ENCODE data around the gene SREK1IP1. TPM values are rescaled to one million over a fixed set of nuclear protein-coding genes. Genes with fewer than 3 reads are reported as not detected.

The SREK1IP1 gene
- total RNA-seq: 6.2 and 7.6 TPM in 2 replicates

DNA sequence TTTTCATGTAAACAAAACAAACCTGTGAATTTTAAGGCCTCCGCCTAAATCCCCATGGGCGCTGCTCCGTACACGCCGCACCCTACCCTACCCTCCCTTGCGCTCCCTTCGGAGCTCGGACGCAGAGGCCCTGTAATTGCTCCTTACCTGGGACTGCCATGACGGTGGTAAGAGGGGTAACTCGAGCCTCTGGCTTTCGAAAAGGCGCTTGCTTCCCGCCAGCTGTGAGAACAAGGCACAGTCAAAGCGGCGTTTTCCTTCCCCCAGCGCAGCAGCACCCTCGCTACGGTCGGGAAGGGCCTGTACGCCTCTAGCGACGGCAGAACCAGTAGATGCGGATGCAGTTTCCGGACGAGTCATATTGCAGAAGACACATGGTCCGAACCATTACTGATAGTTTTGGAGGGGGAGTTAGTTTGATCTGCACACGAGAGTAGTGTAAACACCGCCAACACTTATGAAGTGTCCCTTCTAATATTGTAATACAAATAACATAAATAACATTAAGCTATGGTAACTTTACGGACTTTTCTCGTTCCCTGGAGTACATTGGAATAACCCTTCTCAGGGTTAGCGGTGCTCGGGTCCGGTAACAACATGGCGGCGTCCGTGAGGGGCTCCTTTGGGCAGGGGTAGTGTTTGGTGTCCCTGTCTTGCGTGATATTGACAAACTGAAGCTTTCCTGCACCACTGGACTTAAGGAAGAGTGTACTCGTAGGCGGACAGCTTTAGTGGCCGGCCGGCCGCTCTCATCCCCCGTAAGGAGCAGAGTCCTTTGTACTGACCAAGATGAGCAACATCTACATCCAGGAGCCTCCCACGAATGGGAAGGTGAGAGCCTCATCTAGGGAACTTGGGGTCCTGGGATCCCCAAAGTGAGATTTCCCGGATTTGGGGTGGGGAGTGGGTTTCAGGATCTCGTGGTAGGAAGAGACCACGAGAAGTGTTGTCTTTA is at the start of gene SREK1IP1, which contains the start of gene CWC27:
Gene SREK1IP1, minus strand, starts transcription at position 334 of the 955 bp plus-strand sequence. Its CDS starts 174 bp downstream, at position 160.
Gene CWC27, plus strand, starts transcription at position 573 of the 955 bp plus-strand sequence. Its CDS starts 217 bp downstream, at position 790.

DNA sequence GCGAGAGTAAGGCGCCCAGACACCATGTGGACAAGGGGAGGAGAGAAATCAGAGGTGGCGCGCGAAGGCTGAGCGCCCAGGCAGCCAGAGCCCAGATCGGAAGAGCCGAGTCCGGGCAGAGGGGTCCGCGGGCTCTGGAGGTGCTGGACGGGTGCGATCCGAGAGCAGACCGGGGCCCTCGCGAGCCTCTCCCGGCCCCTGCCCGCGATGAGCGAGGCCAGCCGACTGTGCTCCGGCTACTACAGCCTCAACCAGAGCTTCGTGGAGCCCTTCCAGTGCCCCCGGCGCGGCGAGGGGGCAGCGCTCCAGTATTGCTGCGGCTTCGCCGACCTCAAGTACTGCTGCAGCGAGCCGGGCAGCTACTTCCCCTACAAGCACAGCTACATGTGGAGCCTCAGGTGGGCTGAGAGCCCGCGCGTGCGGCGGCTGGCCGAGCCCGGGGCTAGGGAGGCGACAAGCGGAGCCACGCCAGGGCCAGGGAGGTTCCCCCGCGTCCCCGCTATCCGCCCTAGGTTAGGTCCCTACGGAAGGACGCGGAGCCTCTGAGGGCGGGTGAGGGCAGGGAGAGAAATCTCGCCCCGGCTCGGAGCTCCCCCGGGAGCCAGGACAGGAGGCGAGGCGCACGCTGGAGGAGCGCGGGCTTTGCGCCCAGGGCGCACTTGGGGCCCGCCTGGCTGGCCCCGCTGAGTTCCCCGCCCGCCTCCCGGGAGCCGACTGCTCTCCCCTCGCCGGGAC is 77.9 kb downstream of the SREK1IP1 start, which contains the start of gene SHISAL2B:
Gene SHISAL2B, plus strand, starts transcription at position 87 of the 735 bp plus-strand sequence. Its CDS starts 121 bp downstream, at position 208.

Other genes starting within 250 kb of the SREK1IP1 start
- not detected in 2 replicates for gene SHISAL2B, start 78.2 kb downstream of the SREK1IP1 start, total RNA-seq
- 9.2 and 12.0 TPM in 2 replicates for gene CWC27, start 239 bp upstream of the SREK1IP1 start, total RNA-seq